DOHH2 (cell line): ENCODE measurements around the gene CCNG2.

ENCODE experiments used
- EZH2phosphoT487 ChIP-seq: fragments of 200-600 bp; sonication (generic); IDR thresholded peaks from 2 replicates; pipeline ENCODE4 v1.6.1; 2017; ENCODE audit warnings: borderline replicate concordance, mild to moderate bottlenecking, antibody characterized with exemption, low read length, moderate library complexity, mixed read lengths
- TF ChIP-seq, protein P1 (sequence below): fragments of 200-600 bp; sonication (generic); IDR thresholded peaks from one replicate; pipeline ENCODE4 v1.5.1; 2014; ENCODE audit warnings: antibody characterized with exemption, mild to moderate bottlenecking, low read depth, low read length; ENCODE audit not compliant: poor library complexity, severe bottlenecking

DNA sequence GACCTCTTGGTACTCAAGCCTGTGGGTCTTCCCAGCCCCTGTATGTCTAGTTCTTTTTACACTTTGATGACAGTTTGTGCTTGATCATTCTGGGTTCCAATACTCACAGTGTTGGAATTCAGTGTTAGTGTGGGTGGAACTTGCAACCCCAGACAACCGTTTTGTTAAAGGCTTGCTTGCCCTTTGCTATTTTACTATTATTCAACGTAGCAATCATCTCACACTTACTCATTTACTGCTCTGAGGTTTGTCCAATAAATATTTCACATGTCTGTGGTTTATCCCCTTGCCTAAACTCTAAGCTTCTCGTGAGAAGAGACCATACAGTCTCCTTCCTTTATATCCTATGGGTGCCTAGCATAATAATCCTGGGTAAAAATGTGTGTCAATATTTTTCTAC is 15.3 kb downstream of the CCNG2 start:
- TF ChIP-seq, protein P1, sequence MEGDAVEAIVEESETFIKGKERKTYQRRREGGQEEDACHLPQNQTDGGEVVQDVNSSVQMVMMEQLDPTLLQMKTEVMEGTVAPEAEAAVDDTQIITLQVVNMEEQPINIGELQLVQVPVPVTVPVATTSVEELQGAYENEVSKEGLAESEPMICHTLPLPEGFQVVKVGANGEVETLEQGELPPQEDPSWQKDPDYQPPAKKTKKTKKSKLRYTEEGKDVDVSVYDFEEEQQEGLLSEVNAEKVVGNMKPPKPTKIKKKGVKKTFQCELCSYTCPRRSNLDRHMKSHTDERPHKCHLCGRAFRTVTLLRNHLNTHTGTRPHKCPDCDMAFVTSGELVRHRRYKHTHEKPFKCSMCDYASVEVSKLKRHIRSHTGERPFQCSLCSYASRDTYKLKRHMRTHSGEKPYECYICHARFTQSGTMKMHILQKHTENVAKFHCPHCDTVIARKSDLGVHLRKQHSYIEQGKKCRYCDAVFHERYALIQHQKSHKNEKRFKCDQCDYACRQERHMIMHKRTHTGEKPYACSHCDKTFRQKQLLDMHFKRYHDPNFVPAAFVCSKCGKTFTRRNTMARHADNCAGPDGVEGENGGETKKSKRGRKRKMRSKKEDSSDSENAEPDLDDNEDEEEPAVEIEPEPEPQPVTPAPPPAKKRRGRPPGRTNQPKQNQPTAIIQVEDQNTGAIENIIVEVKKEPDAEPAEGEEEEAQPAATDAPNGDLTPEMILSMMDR = no peak
- TF ChIP-seq EZH2phosphoT487 = no peak
